Testis (tissue), 3 donors: Measurements from ENCODE around the gene FRAS1. TPM values are rescaled to one million over a fixed set of nuclear protein-coding genes. Genes with fewer than 3 reads are reported as not detected.

Experiments used
- DNase-seq: peaks from one replicate; pipeline ENCODE4 v3.0.0-alpha.2; 2019
- H3K27ac ChIP-seq, 2 donors: fragments of 200-600 bp; sonication (generic); one replicate each; pipeline ENCODE4 v1.5.1; 2019
- H3K27me3 ChIP-seq: fragments of 200-600 bp; sonication (generic); one replicate; pipeline ENCODE4 v1.5.1; 2019
- H3K36me3 ChIP-seq: fragments of 200-600 bp; sonication (generic); one replicate; pipeline ENCODE4 v1.5.1; 2017; ENCODE audit warnings: low read depth; ENCODE audit errors: missing control alignments
- H3K4me1 ChIP-seq: fragments of 200-600 bp; sonication (generic); one replicate; pipeline ENCODE4 v1.5.1; 2019
- H3K4me3 ChIP-seq, 2 donors: fragments of 200-600 bp; sonication (generic); one replicate each; pipeline ENCODE4 v1.5.1; 2017 to 2019
- H3K9me3 ChIP-seq: fragments of 200-600 bp; sonication (generic); one replicate; pipeline ENCODE4 v1.5.1; 2017
- POLR2A ChIP-seq: fragments of 450-650 bp; IDR thresholded peaks from one replicate; pipeline ENCODE4 v1.6.1; 2017; ENCODE audit warnings: antibody characterized with exemption, mild to moderate bottlenecking, moderate library complexity
- WGBS, 2 donors: methylation state at CpG; one replicate each; pipeline ENCODE4 v1.1.5; 2018; 5-methylcytosine and 5-hydroxymethylcytosine counted together
- intact Hi-C: fragments of 100-400 bp; cut with DNase I; formaldehyde crosslinking; loops from one replicate; pipeline ENCODE4 v1.15.1; 2023; ENCODE audit warnings: low total_unique reads
- polyA plus RNA-seq: library from polyadenylated mRNA; stranded (reverse); fragments of 350-450 nt; fragmentation: Illumina TruSeq; extraction: RNeasy Lipid Tissue Mini Kit (QIAGEN cat#74804); gene quantifications from one replicate; pipeline ENCODE4 v1.2.3, GENCODE V29; 2014; ENCODE audit warnings: low read depth, low replicate concordance; ENCODE audit not compliant: insufficient read depth
- total RNA-seq, 2 donors: library from RNA; depleted of rRNA; stranded (reverse); fragments of >200 nt; gene quantifications; one replicate each; pipeline ENCODE4 v1.2.3, GENCODE V29; 2016
- TF ChIP-seq, protein P1 (sequence below), 3 experiments: fragments of 450-650 bp in 2 of 3; fragments of 200-600 bp in 1 of 3; sonication (generic) in 1 of 3; IDR thresholded peaks; one replicate each; pipeline ENCODE4 v1.5.1; 2016 to 2019; ENCODE audit warnings: antibody characterized with exemption in 3 of 3, mild to moderate bottlenecking in 2 of 3, moderate library complexity in 1 of 3

Gene FRAS1
- total and polyA plus RNA-seq, 3 donors from 2014 or later, result 2.2 to 3.7 (median 3.5) TPM

DNA sequence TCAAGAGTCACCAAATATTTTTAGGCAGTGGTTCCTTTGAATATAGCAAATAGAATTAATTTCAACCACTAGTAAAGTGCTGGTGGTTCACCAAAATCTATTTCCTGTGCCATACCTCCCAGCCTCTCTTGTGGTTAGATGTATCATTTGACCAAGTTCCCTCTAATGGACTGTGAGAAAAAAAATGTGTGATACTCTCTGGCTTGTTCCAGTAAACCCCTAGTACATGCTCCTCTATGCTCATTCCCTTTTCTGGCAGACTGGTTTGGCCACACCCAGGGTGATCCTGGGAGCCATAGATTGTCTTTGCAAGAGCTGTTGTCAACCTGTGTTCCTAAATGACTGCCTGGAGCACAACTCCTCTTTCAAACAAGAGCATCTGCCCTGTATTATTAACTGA lies 109.5 kb downstream of the FRAS1 start:
- no peak for DNase-seq
- intact Hi-C loops, result no loop called here
- no peaks in the 10 kb centered on the region for H3K27me3 ChIP-seq
- H3K36me3 ChIP-seq, result no peaks in the 10 kb centered on the region
- H3K27ac ChIP-seq, result no peak overlapping the region
- H3K4me3 ChIP-seq, result no peak overlapping the region
- H3K4me1 ChIP-seq, result no peaks in the 10 kb centered on the region
- no peaks in the 10 kb centered on the region for H3K9me3 ChIP-seq
- no peak for TF ChIP-seq POLR2A
- TF ChIP-seq, protein P1, sequence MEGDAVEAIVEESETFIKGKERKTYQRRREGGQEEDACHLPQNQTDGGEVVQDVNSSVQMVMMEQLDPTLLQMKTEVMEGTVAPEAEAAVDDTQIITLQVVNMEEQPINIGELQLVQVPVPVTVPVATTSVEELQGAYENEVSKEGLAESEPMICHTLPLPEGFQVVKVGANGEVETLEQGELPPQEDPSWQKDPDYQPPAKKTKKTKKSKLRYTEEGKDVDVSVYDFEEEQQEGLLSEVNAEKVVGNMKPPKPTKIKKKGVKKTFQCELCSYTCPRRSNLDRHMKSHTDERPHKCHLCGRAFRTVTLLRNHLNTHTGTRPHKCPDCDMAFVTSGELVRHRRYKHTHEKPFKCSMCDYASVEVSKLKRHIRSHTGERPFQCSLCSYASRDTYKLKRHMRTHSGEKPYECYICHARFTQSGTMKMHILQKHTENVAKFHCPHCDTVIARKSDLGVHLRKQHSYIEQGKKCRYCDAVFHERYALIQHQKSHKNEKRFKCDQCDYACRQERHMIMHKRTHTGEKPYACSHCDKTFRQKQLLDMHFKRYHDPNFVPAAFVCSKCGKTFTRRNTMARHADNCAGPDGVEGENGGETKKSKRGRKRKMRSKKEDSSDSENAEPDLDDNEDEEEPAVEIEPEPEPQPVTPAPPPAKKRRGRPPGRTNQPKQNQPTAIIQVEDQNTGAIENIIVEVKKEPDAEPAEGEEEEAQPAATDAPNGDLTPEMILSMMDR (IDR thresholded peaks at IDR 0.05), result no peak

DNA sequence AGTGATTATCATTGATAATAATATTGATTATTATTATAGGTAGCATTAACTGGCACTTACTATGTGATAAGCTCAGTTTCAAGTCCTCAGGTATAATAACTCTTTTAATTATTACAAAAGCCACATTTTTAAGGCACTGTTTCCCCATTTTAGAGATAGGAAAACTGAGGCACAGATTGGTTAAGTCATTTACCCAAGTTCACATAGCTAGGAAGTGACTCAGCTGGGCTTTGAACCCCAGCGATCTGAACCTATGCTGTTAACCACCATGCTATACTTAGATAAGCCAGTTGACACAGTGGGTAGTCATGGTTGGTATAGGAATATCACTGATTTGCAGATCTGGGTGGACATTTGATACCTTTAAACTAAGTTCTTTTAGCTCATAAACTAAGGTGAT lies 110.4 kb downstream of the FRAS1 start:
- WGBS, 2 donors, result 55 to 96% methylated on average over 1 of the region's 1 CpG
- Histone ChIP-seq H3K4me1 (no peaks in the 10 kb centered on the region), H3K36me3 (no peaks in the 10 kb centered on the region), H3K9me3 (no peaks in the 10 kb centered on the region), H3K27me3 (no peaks in the 10 kb centered on the region), H3K27ac (no peak overlapping the region), H3K4me3 (no peak overlapping the region)
- intact Hi-C loops, result no loop called here
- DNase-seq, result no peak
- no peak for TF ChIP-seq POLR2A
- TF ChIP-seq, protein P1 (IDR thresholded peaks at IDR 0.05), result no peak

DNA sequence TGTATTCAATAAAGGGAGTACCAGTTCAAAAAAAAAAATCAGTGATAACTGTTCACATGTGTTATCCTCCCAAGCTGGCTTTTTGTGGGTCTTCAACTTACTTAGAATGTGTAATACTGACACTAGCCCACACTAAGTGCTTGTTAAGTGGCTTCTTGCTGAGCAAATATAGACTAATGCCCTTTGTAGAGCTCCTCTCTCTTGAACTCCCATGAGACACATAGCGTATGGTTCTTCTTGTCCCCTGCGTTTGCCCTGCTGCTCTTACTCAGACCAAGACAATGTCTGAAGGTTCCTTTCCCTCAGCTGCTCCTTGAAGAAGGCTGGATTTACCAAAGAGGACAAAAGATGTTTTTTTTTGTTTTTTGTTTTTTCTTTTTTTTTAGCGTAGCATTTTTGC lies 110.9 kb downstream of the FRAS1 start:
- TF ChIP-seq, protein P1 (IDR thresholded peaks at IDR 0.05), result no peak
- TF ChIP-seq POLR2A, result no peak
- H3K36me3 ChIP-seq, result no peaks in the 10 kb centered on the region
- no peaks in the 10 kb centered on the region for H3K27me3 ChIP-seq
- intact Hi-C loops, result no loop called here
- H3K4me3 ChIP-seq, result no peak overlapping the region
- no peak overlapping the region for H3K27ac ChIP-seq
- no peak for DNase-seq
- WGBS, 2 donors, result 86 to 93% methylated on average over 3 of the region's 3 CpGs
- no peaks in the 10 kb centered on the region for H3K9me3 ChIP-seq
- H3K4me1 ChIP-seq, result no peaks in the 10 kb centered on the region

DNA sequence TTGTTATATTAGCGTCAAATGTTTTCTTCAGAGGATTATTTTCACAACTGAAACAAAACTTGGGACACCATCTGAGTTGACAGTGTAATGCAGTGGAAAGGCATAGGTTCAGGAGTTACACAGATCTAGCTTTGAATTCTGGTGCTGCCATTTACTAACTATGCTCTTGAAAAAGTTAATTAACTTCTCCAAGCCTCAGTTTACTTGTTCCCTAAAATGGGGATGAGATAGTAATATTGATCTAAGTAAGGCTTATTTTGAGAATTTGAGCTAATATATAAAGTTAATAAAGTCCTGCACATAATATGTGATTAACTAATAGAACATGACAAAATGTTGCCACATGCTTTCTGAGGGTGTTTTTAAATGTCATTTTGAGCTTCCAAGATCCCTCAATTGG lies 112.6 kb downstream of the FRAS1 start:
- H3K4me3 ChIP-seq, result no peak overlapping the region
- H3K4me1 ChIP-seq, result no peaks in the 10 kb centered on the region
- TF ChIP-seq, protein P1 (IDR thresholded peaks at IDR 0.05), result no peak
- TF ChIP-seq POLR2A, result no peak
- no peak overlapping the region for H3K27ac ChIP-seq
- no peaks in the 10 kb centered on the region for H3K9me3 ChIP-seq
- 93 to 98% methylated on average over 1 of the region's 1 CpG for WGBS, 2 donors
- no peaks in the 10 kb centered on the region for H3K36me3 ChIP-seq
- intact Hi-C loops, result no loop called here
- no peak for DNase-seq
- H3K27me3 ChIP-seq, result no peaks in the 10 kb centered on the region

DNA sequence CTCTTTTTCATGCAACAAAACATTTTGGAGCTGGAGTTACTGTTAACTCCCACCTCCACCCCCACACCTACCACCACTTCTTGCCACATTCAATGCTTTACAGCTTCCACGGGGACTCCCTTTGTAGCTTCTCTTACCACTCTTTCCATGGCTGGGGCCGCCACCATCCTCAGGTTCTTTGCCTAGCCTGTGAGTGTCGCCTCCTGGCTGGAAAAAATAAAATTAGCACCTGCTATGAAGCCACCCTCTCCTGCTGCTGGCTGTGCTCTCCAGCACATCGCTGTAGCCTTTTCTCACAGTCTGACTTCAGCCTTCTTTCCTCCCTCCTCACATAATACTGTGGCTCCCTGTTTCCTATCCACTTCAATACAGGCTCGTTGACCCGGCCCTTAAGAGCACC lies 114.4 kb downstream of the FRAS1 start:
- Histone ChIP-seq H3K4me1 (no peaks in the 10 kb centered on the region), H3K4me3 (no peak overlapping the region), H3K36me3 (no peaks in the 10 kb centered on the region), H3K27ac (no peak overlapping the region), H3K27me3 (no peaks in the 10 kb centered on the region), H3K9me3 (no peaks in the 10 kb centered on the region)
- 88 to 95% methylated on average over 6 of the region's 6 CpGs for WGBS, 2 donors
- TF ChIP-seq POLR2A, result no peak
- DNase-seq, result no peak
- intact Hi-C loops, result no loop called here
